ENCODE results near the gene ZKSCAN1. TPM values are rescaled to one million over a fixed set of nuclear protein-coding genes. Genes with fewer than 3 reads are reported as not detected.

Gene ZKSCAN1
- total RNA-seq, 1 experiment from 2014 or later: 29.8 TPM

GRCh38 chr7:100088095-100088620 is 72.8 kb downstream of the ZKSCAN1 start:
- H3K4me1 ChIP-seq (ENCODE audit: insufficient read depth, low read length): no peaks in the 10 kb centered on the region
- H2BK15ac ChIP-seq (ENCODE audit: low read depth, low read length): no peak overlapping the region
- H3K18ac ChIP-seq (ENCODE audit: insufficient read length, low read depth, low read length): peak overlapping the region; percentile 61
- H2AFZ ChIP-seq (ENCODE audit: low read length): no peak overlapping the region
- H4K5ac ChIP-seq (ENCODE audit: insufficient read length, low read depth, low read length): no peak overlapping the region
- no peak overlapping the region for H2BK20ac ChIP-seq (ENCODE audit: low read depth, low read length, poor library complexity, severe bottlenecking)
- H4K20me1 ChIP-seq (ENCODE audit: control insufficient read depth, insufficient read depth, insufficient read length): no peaks in the 10 kb centered on the region
- H3T11ph ChIP-seq (ENCODE audit: low read length): no peak overlapping the region
- no peak overlapping the region for H3K56ac ChIP-seq (ENCODE audit: insufficient read length, low read depth, low read length)
- H3K9me3 Mint-ChIP-seq: no peaks in the 10 kb centered on the region; a peak in 1 of 5 replicates
- no peak overlapping the region for H3K27ac ChIP-seq (ENCODE audit: insufficient read length, low read depth, low read length)
- WGBS (ENCODE audit: extremely low coverage, insufficient read length, low lambda C conversion rate): no CpG with 5 or more reads among the region's 11 CpGs
- peaks cover 32 to 35% (median 34%) of the 10 kb centered on the region in 3 experiments for H3K36me3 Mint-ChIP-seq (ENCODE audit: insufficient read depth in 1 of 3, low read depth in 3 of 3)
- H3K23ac ChIP-seq (ENCODE audit: insufficient read length, low read depth, low read length): no peak overlapping the region
- H4K91ac ChIP-seq (ENCODE audit: insufficient read length, low read depth, low read length): no peak overlapping the region
- peak overlapping the region; percentile 96 to 97 for H3K4me3 Mint-ChIP-seq
- H2BK120ac ChIP-seq (ENCODE audit: low read depth, low read length, poor library complexity, severe bottlenecking): no peak overlapping the region
- peak overlapping the region; percentile 39 for H3K9ac ChIP-seq (ENCODE audit: extremely low read depth, insufficient read length, low read length)
- H3K27me3 Mint-ChIP-seq (ENCODE audit: low read depth): peaks cover 5% of the 10 kb centered on the region
- H3K27ac Mint-ChIP-seq: peak overlapping the region; percentile 93 to 98 (median 93)
- H3K79me1 ChIP-seq (ENCODE audit: insufficient read depth, low read depth, low read length, poor library complexity, severe bottlenecking): no peaks in the 10 kb centered on the region
- H2BK5ac ChIP-seq (ENCODE audit: insufficient read length, low read length): no peak overlapping the region
- H4K8ac ChIP-seq (replicated peaks; ENCODE audit: insufficient read length, low read depth, low read length): no peak overlapping the region
- no peaks in the 10 kb centered on the region for H3K79me2 ChIP-seq (ENCODE audit: insufficient read depth, low read length)
- H2BK12ac ChIP-seq (ENCODE audit: insufficient read length, low read depth, low read length): no peak overlapping the region
- no peak overlapping the region for H3K14ac ChIP-seq (ENCODE audit: insufficient read depth, low read length)
- no peak for TF ChIP-seq CTCF (conservative IDR thresholded peaks at IDR 0.05)
- H3K4me2 ChIP-seq (ENCODE audit: insufficient read depth, insufficient read length, low read length): peak overlapping the region; percentile 90
- H3K4ac ChIP-seq (ENCODE audit: low read depth, low read length): no peak overlapping the region
- no peak overlapping the region for H2AK5ac ChIP-seq (ENCODE audit: insufficient read length, low read length)
- peaks cover 4% of the 10 kb centered on the region for H3K23me2 ChIP-seq (ENCODE audit: insufficient read length, low read depth, low read length, poor library complexity, severe bottlenecking)
- no peak for DNase-seq
- no peaks in the 10 kb centered on the region for H3K27me3 ChIP-seq (ENCODE audit: insufficient read depth, low read length)
- no peaks in the 10 kb centered on the region for H3K9me3 ChIP-seq (ENCODE audit: control insufficient read depth, low read depth, low read length)
- peaks cover 9 to 15% of the 10 kb centered on the region in 2 experiments for H3K4me1 Mint-ChIP-seq

All from H9 (cell line).